GM18505 (cell line): ENCODE measurements around the gene IRGQ.
"Not testable (repeated sequence)": the region's sequence is repeated elsewhere in the genome, so short reads cannot be mapped to it uniquely, and the experiment has no call there.

ENCODE experiments used
- ATAC-seq: cut with Tn5 transposase; IDR thresholded peaks from one replicate; pipeline ENCODE4 v1.9.1; 2021; ENCODE audit not compliant: unreplicated experiment
- POLR2A ChIP-seq: IDR thresholded peaks from 4 replicates; pipeline ENCODE4 v1.6.1; 2011; ENCODE audit warnings: borderline replicate concordance; ENCODE audit not compliant: insufficient read depth, insufficient read length; ENCODE audit errors: extremely low read depth

The IRGQ gene, protein sequence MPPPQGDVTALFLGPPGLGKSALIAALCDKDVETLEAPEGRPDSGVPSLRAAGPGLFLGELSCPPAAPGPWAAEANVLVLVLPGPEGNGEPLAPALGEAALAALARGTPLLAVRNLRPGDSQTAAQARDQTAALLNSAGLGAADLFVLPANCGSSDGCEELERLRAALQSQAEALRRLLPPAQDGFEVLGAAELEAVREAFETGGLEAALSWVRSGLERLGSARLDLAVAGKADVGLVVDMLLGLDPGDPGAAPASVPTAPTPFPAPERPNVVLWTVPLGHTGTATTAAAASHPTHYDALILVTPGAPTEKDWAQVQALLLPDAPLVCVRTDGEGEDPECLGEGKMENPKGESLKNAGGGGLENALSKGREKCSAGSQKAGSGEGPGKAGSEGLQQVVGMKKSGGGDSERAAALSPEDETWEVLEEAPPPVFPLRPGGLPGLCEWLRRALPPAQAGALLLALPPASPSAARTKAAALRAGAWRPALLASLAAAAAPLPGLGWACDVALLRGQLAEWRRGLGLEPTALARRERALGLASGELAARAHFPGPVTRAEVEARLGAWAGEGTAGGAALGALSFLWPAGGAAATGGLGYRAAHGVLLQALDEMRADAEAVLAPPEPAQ

GRCh38 chr19:43595999-43596841 lies at the start of gene IRGQ, which contains the start of gene ZNF576:
TSS of gene IRGQ (minus strand) at chr19:43596134. CDS start at chr19:43595338, 796 bp downstream.
TSS of gene ZNF576 (plus strand) at chr19:43596595. CDS start at chr19:43597109, 514 bp downstream.
- ATAC-seq, result peak; percentile 68
- peak; percentile 66 for TF ChIP-seq POLR2A

- TF ChIP-seq POLR2A, result no peak
- ATAC-seq, result no peak
Observed at GRCh38 chr19:43644181-43644580, 48.2 kb upstream of the IRGQ start.

GRCh38 chr19:43643326-43643725 lies 47.4 kb upstream of the IRGQ start:
- TF ChIP-seq POLR2A, result no peak
- no peak for ATAC-seq

DNA sequence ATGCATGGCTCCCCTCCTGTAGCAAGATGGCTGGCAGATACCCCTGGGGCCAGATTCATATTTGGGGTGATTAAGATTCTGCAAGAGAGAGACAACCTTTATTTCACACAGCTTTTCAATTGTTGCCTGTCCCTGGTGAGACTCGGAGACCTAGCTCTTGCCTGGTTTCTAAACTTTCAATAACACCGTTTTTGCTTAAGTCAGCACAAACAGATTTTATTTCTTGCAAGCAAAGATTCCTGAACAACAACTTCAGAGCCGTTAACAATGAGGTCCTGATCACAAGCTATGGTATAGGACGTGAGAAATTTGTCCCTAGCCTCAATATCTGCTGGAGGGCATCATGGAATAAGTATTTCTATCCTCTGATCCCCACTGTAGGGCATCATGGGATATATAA lies 46.6 kb upstream of the IRGQ start:
- ATAC-seq, result no peak
- no peak for TF ChIP-seq POLR2A

- TF ChIP-seq POLR2A, result no peak
- no peak for ATAC-seq
Observed at GRCh38 chr19:43641333-43641732, 45.4 kb upstream of the IRGQ start.

DNA sequence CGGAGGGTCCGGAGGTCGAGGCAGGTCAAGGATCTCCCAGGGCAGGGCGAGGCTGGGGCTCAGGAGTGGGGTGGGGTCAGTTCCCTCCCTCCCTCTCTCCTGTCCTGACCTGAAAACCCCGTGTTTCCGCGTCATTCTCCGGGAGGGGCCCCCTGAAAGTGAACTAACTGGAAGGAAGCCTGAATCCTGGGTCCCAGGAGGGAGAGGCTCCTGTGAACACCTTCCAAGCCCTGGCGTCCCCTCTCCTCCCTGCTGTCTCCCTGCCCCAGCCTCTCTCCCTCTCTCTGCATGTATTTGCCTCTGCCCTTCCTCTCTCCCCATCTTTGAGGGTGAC lies 44.5 kb upstream of the IRGQ start:
- ATAC-seq, result no peak

DNA sequence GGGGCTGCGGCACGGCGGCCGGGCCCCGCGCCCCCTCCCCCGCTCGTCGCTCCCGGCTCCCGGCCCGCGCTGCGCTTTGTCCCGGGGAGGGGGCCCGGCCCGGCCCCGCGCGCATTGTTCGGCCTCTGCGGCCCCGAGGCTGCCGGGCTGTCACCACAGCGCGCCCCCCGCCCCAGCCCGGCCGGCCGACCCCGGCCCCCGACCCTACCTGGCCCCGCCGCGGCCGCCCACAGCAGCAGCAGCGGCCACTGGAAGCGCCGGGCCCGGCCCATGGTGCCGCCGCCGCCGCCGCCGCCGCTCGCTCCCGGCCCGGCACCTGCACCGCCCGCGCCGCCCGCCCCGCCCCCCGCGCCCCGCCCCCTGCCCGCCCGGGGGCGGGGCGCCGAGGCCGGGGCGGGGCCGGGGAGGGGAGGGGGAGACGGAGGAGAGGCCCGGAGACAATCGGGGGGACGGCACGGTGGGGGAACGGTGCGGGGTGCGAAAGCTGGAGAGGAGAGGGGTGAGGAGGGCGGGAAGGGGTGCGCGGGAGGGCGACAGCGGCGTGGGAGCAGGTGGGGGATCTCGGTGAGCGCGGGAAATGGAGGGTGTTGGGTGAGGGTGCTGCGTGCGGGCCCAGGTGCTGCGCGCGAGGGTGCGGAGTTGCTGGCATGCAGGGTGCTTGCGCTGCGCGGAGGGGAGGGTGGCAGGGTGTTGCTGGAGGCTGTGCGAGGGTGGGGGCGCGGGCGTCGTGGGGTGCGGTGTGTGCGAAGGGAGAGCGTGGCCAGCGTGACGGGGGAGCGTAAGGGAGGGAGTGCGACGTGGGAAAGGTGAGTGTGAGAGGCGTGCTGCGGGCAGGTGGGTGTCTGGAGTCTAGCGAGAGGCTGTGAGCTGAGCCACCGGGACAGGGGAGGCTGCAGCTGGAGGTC lies 43.8 kb upstream of the IRGQ start, which contains the start of gene CADM4:
CADM4 (minus strand) TSS at position 332 of the 905 bp plus-strand sequence; CDS start at position 272, 60 bp downstream.
- TF ChIP-seq POLR2A, result no peak

More for the DNA sequence above, 44.5 kb upstream of the IRGQ start:
- no peak for TF ChIP-seq POLR2A

GRCh38 chr19:43638995-43639518 lies 43.1 kb upstream of the IRGQ start:
- TF ChIP-seq POLR2A, result no peak
- no peak for ATAC-seq

More for the DNA sequence above, 43.8 kb upstream of the IRGQ start, which contains the start of gene CADM4:
- no peak for ATAC-seq

DNA sequence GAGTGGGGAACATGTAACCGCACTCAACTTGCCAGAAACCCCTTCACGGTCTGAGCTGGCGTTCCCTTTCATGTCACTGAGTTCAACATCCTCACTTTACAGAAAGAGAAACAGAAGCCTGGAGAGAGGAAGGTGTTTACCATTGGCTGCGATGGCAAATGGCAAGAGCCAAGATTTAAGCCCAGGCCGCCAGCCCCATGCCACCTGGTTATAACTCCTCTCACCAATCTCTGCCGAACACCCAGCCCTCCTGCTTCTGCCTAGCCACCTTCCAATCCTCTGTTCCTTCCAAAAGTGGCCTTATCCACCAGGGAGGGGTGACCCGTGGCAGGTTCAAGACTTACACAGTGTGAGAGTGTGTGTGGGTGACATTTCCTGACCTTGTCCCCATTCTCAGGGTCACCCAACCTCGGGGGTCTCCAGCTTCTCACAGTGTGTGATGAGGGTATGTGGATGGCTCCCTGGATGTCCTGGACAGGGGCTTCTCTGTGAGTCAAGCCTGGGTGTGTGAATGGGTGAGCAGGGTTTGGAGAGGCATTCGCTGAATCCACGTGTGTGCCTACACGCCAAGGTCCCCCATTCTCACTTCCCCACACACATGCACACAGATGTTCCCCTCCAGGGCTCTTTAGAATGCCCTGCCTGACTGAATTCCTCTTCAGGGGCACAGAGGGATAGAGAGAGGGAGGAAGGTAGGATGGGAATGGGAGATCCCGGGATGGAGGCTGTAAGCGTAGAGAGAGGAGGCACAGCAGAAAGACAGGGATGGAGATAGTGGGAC lies 42.5 kb upstream of the IRGQ start:
- TF ChIP-seq POLR2A, result no peak
- no peak for ATAC-seq

GRCh38 chr19:43636121-43636683 lies 40.3 kb upstream of the IRGQ start:
- no peak for ATAC-seq
- TF ChIP-seq POLR2A, result no peak

DNA sequence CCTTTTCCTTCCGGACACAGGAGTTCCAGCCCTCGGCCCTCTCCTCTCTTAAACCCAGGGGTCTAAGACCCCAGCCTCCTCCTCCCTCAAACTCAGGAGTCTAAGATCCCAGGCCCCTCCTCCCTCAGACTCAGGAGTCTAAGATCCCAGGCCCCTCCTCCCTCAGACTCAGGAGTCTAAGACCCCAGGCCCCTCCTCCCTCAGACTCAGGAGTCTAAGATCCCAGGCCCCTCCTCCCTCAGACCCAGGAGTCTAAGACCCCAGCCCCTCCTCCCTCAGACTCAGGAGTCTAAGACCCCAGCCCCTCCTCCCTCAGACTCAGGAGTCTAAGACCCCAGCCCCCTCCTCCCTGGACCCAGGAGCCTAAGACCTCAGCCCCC lies 39.6 kb upstream of the IRGQ start:
- ATAC-seq, result not testable (repeated sequence)

- no peak for TF ChIP-seq POLR2A
- ATAC-seq, result no peak
Observed at GRCh38 chr19:43634872-43635560, 39.1 kb upstream of the IRGQ start.
